GM21619 (cell line): ENCODE measurements around the gene METTL14.
"Not testable (repeated sequence)": the region's sequence is repeated elsewhere in the genome, so short reads cannot be mapped to it uniquely, and the experiment has no call there.

Experiments
- ATAC-seq: cut with Tn5 transposase; IDR thresholded peaks from one replicate; pipeline ENCODE4 v1.9.1; 2021; ENCODE audit not compliant: unreplicated experiment

The METTL14 gene

DNA sequence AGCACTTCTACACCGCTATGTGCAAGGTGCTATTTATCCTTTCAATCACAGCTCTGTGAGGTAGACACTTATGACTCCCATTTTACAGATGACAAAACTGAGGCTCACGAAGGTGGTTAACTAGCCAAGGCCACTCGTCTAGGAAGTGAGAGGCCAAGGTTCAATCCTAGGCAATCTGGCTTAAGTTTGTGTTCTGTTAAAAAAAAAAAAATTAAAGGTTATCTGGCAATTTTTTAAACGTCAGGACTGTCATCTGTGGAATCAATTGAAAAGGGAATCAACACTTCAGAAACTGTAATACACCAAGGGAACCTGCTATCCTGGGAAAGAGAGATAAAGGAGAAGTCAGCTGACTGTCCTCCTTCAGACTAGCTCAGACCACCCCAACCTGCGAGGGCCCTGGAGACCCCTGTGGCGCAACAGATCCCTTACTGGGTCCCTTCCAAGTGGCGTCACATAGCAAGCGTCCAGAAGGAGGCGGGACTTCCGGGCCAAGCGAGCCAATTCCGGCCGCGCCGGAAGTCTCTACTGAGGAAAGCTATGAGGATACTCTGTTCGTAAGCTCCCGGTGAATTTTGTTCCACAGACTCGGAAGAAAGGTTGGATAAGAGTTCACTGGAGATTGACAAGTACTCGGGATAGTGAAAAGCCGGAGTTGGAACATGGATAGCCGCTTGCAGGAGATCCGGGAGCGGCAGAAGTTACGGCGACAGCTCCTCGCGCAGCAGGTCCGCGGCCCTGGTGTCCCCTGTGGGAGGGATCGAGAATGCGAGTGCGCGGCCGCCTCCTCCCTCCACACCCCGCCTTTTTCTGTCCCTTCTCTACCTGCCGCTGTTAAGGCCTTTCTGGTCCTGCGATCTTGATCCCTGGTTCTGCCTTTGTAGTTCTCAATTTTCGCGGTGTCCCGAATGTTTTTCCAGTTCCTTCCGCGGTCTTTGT is at the start of gene METTL14:
METTL14 (plus strand) TSS at position 520 of the 939 bp plus-strand sequence; CDS start at position 663, 143 bp downstream.
- peak; percentile 99 for ATAC-seq

DNA sequence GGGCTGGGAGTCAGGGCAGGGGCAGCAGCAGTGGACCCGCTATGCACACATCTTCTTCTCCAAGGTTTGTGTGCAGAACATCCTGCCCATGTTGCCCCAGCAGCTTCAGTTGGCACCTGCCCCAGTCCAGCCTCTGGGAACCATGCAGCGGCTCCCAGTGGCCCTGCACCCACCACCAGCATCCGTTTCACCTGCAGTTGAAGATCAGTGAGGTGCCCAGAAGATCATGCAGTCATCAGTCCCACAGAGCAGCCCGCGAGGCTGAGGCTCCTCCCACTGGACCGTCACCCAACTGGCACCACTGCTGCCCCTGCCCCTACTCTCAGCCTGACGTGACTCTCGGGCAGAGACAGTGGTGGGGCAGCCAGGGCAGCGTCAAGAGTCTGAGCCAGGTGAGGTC is 49.1 kb upstream of the METTL14 start:
- not testable (repeated sequence) for ATAC-seq

DNA sequence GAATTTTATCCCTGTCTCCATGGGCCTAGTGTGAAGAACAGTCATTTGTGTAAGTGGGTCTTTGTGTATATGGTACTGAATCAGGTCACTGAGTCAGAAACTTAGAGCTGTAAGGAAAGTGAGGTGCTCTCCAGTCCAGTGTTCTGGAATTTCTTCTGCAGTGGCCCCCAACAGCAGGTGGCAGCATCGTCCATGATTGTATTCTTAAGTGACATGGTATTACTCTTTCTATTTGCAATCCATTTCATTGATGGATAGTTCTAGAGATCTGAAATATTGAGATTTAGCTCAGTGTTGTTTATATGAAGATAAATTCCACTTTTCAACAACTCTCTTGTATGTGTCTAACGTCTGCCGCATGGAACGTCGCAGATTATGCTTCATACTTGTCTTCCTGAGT is 20.5 kb upstream of the METTL14 start:
- not testable (repeated sequence) for ATAC-seq

DNA sequence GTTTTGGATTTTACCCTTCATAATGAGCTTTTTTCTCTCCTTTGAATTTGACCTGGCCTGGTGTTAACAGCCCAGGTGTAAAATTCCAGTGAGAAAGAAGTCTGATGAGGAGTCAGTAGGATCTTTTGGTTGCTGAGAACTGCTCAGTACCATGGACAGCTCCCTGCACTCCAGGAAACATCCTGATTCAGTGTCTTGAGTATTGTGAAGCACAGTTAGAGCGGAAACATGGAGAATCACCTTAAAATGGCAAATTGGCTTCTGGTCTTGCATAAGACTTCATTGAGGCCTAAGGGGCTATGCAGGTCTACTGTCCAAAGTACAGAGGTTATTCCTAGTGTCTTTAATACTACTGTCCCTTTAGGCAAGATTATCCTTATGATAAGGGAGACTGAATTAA is 16.0 kb upstream of the METTL14 start:
- not testable (repeated sequence) for ATAC-seq

DNA sequence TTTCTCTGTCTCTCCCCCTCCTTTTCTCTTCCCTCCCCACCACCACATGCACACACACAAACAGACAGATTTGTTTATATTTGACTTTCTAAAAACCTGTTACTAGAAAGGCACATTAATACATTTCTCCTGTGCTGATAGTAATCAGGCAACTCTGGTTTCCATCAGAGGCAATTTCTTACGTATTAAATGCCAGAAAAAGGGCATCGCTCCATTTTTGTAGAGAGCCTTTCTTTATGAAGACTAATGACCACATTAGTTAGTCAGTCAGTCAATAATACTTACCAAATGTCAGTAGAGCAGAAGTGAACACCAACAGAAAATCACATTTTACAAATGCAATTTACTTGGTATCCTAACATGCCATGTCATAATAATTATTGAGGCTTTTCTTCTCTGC is 14.2 kb upstream of the METTL14 start:
- not testable (repeated sequence) for ATAC-seq

DNA sequence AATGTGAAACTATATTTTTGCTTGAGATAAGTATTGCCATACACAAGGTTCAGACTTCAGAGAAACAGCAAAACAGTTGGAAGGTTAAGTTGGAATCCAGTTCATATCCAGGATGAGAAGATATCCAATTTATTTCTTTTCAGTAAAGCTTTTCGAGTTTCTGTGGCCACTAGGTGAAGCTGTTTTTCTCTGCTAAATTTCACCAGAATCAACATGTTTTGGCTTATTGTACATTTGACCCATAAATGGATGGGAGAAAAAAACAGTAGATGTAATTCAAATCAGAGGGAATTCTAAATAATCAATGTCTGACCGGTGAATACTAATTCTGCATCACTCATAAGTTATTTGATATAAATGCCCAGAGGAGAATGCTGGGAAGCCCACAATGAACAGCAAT is 9.1 kb upstream of the METTL14 start:
- no peak for ATAC-seq

DNA sequence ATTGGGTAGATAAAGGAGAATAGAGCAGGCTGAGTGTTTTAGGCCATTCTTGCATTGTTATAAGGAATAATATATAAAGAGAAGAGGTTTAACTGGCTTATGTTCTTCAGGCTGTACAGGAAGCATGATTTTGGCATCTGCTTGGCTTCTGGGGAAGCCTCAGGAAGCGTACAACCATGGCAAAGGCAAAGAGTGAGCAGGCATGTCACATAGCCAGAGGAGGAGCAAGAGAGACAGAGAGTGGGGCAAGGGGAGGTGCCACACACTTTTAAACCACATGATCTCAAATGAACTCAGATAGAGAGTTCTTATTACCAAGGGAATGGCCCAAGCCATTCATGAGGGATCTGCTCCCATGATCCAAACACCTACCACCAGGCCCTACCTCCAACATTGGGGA is 4.4 kb upstream of the METTL14 start:
- no peak for ATAC-seq

DNA sequence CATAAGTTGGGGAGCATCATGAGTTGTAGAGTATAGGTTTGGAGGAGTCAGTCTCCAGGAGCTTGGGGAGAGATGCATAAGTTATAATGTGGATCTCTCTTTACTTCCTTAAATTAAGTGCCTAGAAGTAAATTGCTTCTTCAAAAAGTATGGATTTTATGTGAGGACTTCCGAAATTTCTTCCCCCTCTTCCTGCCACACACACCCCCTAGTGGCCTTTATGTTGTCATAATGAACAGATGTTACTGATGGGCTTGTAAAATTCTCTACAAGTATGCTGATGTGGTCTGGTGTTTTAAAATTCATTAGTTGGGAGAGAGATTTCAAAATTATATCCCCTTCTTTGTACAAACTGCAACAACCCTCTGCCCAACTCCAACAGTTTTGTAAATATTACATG is 2.3 kb upstream of the METTL14 start:
- ATAC-seq = no peak

DNA sequence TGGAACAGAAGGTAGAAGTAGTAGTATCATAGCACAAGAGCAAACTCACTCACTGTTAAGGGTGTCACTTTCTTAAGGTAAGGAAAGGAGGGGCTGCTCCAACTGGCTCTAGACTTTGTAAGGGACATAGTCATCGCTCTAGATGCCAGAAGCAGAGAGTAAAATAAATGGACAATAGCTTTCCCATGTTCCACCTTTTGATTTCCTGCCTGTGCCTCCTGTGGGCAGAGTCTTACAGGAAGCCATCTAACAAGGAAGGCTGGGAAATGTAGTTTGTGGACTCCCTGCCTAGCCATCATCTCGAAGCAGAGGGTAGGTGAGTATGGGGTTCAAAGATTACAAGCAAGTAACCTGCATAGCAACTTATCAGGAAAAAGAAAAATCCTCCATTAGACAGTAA is 1.7 kb upstream of the METTL14 start:
- no peak for ATAC-seq

DNA sequence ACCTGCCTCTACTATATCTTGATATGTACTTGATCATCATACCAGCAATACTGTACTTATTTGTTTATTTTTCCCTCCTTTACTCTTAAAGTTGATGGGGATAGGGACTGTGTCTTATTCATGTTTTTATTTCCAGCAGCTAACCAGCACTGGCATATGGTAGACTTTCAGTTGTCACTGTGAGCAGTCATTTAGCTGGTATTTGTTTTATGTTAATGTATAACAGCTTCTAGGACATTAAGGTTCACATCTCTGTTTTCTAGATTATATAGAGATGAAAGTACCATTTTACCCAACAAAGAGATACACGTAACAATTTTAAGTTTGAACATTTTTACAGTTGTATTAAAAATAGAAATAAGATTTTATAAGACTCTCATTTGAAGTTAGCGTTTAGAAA is 17.9 kb downstream of the METTL14 start:
- ATAC-seq = no peak

DNA sequence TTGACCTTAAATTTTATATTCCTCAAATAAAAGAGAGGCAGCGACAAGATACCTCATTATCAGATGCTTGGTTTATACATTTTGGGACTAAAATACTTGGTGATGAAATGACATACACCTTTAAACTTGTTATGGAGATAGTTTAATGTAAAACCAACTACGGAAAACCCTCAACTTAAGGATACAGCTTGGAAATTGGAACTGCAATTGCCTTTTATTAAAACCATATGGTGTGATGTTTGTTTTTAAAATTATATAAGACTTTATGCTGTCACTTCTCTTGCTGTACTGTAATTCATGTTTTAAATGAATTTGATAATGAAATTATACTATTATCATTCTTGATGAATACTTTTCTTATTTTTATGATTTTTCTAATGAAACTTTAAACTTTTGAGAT is 25.9 kb downstream of the METTL14 start:
- no peak for ATAC-seq

DNA sequence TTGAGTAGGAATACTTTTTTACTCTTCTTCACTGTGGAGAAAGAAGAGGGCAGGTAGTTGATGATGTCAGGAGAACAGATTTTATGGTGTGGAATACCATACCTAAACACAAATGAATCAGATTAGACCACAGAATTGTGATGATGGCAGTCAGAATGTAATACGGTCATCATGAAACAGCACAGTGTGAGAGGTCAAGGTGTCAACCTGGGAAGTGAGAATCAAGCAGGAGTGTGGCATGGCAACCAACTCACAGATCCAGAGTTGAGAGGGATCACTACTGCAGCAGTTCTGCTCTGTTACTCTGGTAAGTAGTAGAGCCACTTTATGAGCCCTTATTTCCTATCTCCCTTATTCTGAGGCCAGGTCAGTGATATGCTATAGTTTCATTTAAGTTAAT is 27.7 kb downstream of the METTL14 start:
- ATAC-seq = no peak

DNA sequence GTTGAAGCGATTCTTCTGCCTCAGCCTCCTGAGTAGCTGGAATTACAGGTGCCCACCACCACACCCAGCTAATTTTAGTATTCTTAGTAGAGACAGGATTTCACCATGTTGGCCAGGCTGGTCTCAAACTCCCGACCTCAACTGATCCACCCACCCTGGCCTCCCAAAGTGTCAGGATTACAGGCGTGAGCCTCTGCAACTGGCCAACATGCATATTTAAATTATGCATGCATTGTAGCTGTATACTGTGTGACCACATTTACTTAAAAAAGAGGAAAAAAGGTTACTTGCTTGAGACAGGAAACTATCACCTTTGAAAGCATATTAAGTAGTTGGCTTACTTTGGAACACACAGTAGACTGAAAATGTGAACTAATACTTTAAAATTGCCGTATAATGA is 29.5 kb downstream of the METTL14 start:
- no peak for ATAC-seq

DNA sequence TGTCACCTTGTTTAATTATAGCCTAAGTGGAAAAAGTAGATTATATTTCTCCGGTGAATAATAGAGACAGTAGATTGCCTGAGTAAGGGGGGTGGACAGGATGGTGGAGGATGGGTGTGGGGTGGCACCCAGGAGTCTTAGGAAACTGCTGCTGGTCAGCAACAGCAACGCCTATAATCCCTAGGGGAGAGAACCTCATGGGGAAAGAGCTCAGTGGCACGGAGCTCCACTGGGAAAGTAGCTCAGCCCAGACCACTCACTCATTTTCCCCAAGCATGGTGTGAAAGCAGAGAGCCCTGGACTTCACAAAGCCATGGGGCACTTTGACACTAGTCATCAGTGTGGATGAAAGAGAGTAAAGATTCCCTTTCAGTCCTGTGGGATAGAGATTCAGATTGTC is 31.1 kb downstream of the METTL14 start:
- ATAC-seq = no peak

DNA sequence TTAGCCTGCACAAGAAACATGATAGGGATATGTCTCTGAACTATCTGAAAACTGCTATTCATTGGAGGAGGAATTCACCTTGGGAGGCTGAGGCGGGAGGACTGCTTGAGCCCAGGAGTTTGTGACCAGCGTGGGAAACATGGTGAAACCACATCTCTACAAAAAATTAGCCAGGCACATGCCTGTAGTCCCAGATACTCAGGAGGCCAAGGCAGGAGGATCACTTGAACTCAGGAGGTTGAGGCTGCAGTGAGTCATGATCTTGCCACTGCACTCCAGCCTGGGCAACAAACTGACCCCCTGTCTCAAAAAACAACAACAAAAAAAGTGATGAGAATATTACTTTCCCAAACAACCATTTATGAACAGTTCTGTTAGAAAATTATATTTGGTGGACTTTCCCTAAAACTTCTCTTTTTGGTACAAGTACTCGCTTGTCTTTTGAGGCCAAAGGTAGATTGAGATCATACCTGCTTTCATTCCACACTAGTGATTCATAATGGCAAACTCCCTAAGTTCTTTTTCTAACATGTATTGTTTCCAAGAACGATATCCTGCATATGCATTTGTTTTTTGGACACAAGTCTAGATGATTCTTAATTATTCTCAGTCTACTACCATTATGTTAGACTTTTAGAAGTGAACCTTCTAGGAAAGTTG is 33.4 kb downstream of the METTL14 start:
- no peak for ATAC-seq

DNA sequence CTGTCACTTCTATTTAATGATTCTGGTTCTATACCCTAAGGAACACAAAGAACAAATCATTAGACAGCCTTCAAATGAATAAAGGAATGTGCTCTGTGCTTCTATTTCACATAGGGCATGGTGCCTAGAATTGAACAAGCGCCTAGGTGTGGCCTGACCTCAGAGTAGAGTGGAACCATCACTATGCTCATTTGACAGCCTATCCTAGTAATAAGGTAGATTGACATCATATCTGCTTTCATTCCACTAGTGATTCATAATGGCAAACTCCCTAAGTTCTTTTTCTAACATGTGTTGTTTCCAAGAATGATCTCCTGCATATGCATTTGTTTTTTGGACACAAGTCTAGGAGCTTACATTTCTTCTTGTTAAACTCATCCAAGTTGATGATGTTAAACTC is 36.6 kb downstream of the METTL14 start:
- no peak for ATAC-seq

DNA sequence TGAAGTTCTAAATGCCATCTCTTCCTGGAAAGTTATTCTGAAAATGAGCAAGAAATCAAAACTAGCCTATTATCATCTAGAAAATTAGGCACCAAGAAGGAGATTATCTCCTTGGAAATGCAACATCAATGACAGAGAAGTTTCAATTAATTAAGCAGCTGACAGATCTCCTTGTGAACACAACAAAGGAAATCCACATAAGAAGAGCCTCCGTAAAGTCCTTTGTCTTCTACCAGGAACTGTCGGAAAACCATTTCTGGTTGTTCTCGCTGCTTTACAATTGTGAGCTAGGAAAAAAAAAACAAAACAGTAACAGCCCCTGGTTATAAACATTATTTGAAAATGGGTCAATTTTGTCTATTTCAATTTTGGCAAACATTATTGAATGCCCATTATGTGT is 38.2 kb downstream of the METTL14 start:
- ATAC-seq = no peak

DNA sequence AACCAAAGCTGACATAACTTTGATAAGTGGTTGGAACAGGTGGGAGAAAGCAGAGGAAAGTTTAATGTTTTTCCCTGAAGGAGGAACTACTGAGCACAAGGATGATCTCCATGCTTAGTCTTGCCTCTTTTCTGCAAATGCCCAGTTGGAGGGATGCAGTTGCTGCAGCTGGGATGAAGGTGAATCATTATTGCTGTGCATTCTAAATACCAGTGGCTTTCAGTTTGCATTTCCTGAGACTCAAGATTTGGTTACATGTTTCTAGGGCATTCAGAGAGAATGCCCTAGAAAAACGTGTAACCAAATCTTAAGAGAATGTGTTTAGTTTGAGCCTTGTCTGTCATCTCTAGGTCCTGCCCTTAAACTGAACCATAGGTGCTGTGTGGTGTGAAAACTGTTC is 42.2 kb downstream of the METTL14 start:
- no peak for ATAC-seq

DNA sequence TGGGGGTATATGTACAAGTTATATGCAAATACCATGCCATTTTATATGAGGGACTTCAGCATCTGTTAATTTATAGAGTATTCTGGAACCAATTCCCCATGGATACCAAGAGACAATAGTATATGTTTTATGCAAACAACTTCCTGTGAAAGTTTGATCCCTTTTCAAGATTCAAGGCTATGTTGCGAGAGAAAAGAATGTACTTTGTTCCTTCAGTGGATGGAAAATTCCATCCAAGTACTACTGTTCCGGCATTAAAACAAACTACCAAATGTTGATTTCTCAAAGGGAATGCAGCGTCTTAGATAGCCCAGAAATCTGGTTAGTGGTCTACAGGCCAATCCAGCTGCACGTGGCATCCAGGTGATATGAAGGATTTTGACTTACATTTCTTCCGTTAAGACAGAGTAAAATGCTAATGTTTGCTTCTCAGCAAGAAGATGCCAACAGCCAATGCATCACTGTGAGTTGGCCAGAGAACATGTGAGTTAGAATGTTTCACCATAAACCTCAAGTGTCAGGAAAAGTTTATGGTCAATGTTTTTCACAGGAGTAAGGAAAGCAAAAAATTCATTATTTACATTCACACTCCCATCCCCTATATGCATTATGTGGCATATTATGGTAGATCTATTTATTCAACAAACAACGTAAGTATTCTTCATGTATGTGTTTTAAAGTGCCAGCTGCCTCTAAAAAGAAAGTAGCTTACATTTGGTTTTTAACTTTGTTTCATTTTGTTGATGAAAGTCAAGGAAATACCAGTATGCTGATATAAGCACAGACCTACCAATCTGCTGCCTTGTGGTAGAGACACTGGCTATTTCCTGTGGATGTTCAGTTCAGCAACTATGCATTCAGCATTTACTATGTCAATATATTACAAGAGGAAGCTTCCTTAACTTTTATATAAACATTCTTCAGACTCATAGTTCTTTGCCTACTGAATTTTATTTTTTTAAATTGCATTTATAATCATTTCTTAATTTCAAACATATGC is 44.4 kb downstream of the METTL14 start:
- ATAC-seq = no peak

DNA sequence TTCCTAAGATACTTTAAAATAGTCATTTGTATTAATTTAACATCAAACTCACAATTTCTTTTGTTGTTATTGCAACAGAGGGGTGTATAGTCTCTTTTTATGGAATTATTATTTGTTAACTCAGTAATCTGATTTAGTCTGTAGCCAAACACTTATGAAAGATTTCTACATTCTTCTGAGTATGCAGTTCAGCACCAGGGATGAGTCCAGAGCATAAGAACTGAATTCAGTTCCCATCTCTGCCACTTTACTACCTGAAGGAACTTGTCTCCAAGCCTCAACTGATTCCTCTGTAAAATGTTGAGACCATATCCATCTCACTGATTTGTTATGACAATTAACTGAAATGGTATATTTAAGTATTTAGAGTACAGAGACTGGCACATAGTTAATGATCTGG is 45.5 kb downstream of the METTL14 start:
- ATAC-seq = no peak
